A549 (cell line): ENCODE results near the gene MAGEB1. TPM values are rescaled to one million over a fixed set of nuclear protein-coding genes. Genes with fewer than 3 reads are reported as not detected.
A peak's percentile ranks its signal among the peaks of the same experiment; 100 is the strongest.

Source experiments
- ATAC-seq, 2 experiments: fragments of 200-7000 bp in 1 of 2; fragments of >200 bp in 1 of 2; cut with Nextera tagmentation in 1 of 2; cut with Tn5 transposase in 1 of 2; 3 replicates each; pipeline versions ENCODE4 v1.8.0 to v1.9.1; 2018 to 2020; ENCODE audit warnings: mild to moderate bottlenecking in 1 of 2, moderate library complexity in 1 of 2
- CTCF ChIA-PET: fragments of 300-600 bp; sonication (Branson Sonifier 250); formaldehyde crosslinking; extraction: SDS; loops from one replicate; lab custom pipeline; 2021; ENCODE audit warnings: antibody characterized with exemption, inconsistent platforms; lab: Yijun Ruan, JAX
- POLR2A ChIA-PET: fragments of 350-600 bp; formaldehyde crosslinking; extraction: SDS; loops from one replicate; lab custom pipeline; 2021; ENCODE audit warnings: antibody characterized with exemption, inconsistent platforms; lab: Yijun Ruan, JAX
- DNase-seq, 2 experiments: peaks; one replicate each; pipeline versions ENCODE4 v3.0.0 to v3.0.0-alpha.2; 2011 to 2016; ENCODE audit warnings: low read depth in 1 of 2, low spot score in 1 of 2
- FAIRE-seq: peaks from 2 replicates; lab custom pipeline; 2011; peaks lifted over from hg19 to GRCh38; lab: Jason Lieb, UNC
- H3K27ac ChIP-seq, 2 experiments: fragments of >200 bp; sonication (Bioruptor Twin); formaldehyde crosslinking; 3 replicates each; pipeline ENCODE4 v1.5.1; 2016 to 2017
- H3K4me1 ChIP-seq: fragments of >200 bp; sonication (Bioruptor Twin); formaldehyde crosslinking; 3 replicates; pipeline ENCODE4 v1.6.1; 2016
- H3K4me2 ChIP-seq: fragments of >200 bp; sonication (Bioruptor Twin); formaldehyde crosslinking; 3 replicates; pipeline ENCODE4 v1.6.1; 2016
- H3K4me3 ChIP-seq: fragments of >200 bp; sonication (Bioruptor Twin); formaldehyde crosslinking; 3 replicates; pipeline ENCODE4 v1.5.1; 2016
- H3K9me3 ChIP-seq: fragments of >200 bp; sonication (Bioruptor Twin); formaldehyde crosslinking; 3 replicates; pipeline ENCODE4 v1.6.1; 2016
- CHD2 ChIP-seq: fragments of 150-350 bp; IDR thresholded peaks from 2 replicates; pipeline ENCODE4 v1.6.1; 2014; ENCODE audit warnings: low read length; ENCODE audit not compliant: partially characterized antibody
- RCOR1 ChIP-seq: fragments of 150-350 bp; IDR thresholded peaks from 2 replicates; pipeline ENCODE4 v1.6.1; 2014; ENCODE audit warnings: antibody characterized with exemption, low read length, low read depth
- SMC3 ChIP-seq: fragments of >200 bp; sonication (Bioruptor Twin); formaldehyde crosslinking; IDR thresholded peaks from 3 replicates; pipeline ENCODE4 v1.6.1; 2018; ENCODE audit warnings: inconsistent platforms
- WGBS: methylation state at CpG from one replicate; pipeline ENCODE4 v1.1.6; 2017; ENCODE audit errors: missing lambda C conversion rate; 5-methylcytosine and 5-hydroxymethylcytosine counted together
- polyA plus RNA-seq, 4 experiments: library from polyadenylated mRNA; depleted of rRNA in 3 of 4; stranded (reverse); fragments of >200 nt; fragmentation: RNase III in 1 of 4; extraction: RNeasy Plus Mini Kit Qiagen cat#74134 plus additional on column Dnase treatment in 1 of 4; gene quantifications; 2 replicates in 3 of 4; 3 replicates in 1 of 4; pipeline ENCODE4 v1.2.3, GENCODE V29; 2011 to 2017
- TF ChIP-seq, protein P1 (sequence below): fragments of >200 bp; sonication (Bioruptor Twin); formaldehyde crosslinking; IDR thresholded peaks from 3 replicates; pipeline ENCODE4 v1.6.1; 2016
- TF ChIP-seq, protein P2 (sequence below): IDR thresholded peaks from 2 replicates; pipeline ENCODE4 v1.6.1; 2012; ENCODE audit warnings: low read depth, borderline replicate concordance
- TF ChIP-seq, protein P3 (sequence below): fragments of >200 bp; sonication (Bioruptor Twin); formaldehyde crosslinking; IDR thresholded peaks from 3 replicates; pipeline ENCODE4 v1.5.1; 2016

MAGEB1 gene
- polyA plus RNA-seq, 2 of the 4 experiments (the other 2 are of a cell fraction), result not detected

DNA sequence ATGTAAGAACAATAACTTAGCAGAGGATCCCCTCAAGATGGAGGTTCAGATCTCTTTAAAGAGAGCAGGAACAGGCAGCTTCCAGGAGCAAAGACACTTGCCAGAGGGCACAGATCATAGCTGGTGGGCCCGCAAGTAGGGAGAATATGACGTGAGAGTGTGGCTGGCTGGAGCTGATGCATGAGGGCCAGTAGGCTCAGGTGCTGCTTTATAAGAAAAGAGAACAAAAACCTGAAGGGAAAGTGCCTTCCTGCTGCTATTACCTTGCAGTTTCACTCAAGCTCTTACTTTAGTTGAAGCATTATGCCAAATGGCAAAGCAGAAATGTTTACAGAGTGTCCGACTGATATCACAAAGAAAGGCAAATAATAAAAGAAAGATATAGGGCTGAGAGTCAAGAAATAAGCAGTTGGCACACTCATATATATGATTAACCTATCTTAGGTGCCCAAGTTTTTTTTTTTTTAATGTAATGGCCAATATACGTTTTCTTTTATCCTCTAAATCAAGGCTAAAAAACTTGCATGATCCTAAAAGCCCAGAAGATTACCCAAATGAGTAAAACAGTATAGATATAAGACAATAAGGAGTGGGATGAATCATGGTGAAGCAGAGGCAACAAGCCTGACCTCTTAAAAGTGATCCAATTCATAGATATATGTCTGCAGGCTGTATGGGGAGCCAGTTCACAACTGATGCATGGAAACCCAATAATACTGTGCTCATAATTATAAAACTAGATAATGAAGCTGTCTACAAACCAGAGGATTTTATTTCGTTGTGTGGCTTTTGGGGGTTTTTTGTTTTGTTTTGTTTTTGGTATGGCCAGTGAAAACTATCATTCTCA lies 49.7 kb downstream of the MAGEB1 start:
- ATAC-seq, result no peak
- H3K4me2 ChIP-seq, result peak overlapping the region; percentile 25; the same call in 2 of the 3 replicates
- no peak for DNase-seq
- peak; percentile 93 for FAIRE-seq
- no peak overlapping the region; a peak in 1 of 6 replicates for H3K27ac ChIP-seq
- WGBS, result 34% methylated on average over 5 of the region's 5 CpGs
- POLR2A ChIA-PET, result no interaction called here
- TF ChIP-seq, protein P1, sequence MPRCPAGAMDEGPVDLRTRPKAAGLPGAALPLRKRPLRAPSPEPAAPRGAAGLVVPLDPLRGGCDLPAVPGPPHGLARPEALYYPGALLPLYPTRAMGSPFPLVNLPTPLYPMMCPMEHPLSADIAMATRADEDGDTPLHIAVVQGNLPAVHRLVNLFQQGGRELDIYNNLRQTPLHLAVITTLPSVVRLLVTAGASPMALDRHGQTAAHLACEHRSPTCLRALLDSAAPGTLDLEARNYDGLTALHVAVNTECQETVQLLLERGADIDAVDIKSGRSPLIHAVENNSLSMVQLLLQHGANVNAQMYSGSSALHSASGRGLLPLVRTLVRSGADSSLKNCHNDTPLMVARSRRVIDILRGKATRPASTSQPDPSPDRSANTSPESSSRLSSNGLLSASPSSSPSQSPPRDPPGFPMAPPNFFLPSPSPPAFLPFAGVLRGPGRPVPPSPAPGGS, result no peak
- TF ChIP-seq SMC3, result no peak
- no peak for TF ChIP-seq CHD2
- TF ChIP-seq, all 56 proteins: peak for 0
- Histone ChIP-seq H3K9me3 (no peaks in the 10 kb centered on the region; the same call in 2 of the 3 replicates), H3K4me3 (no peak overlapping the region), H3K4me1 (peaks cover 18% of the 10 kb centered on the region)
- CTCF ChIA-PET, result interaction anchor here (2.8 kb wide), 1 partner anchor 11 kb away, joined by 11 read pairs; no protein-coding TSS in a partner anchor

DNA sequence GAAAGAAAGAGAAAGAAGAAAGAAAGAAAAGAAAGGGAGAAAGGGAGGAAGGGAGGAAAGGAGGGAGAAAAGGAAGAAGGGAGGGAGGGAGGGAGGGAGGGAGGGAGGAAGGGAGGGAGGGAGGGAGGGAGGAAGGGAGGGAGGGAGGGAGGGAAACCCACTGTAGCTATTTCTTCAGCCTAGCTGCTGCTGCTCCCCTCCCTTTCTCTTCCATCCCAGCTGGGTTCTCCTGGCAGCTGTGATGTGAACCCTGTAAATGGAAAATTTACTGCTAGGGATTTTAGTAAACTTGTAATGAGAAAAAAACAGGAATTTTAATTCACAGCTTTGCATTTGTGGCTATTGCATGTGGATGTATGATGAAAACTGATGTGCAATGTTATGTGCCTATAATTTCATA lies 54.3 kb downstream of the MAGEB1 start:
- no peaks in the 10 kb centered on the region for H3K9me3 ChIP-seq
- peak; percentile 59 for FAIRE-seq
- POLR2A ChIA-PET, result no interaction called here
- no peak overlapping the region; the same call in 2 of the 3 replicates for H3K4me3 ChIP-seq
- CTCF ChIA-PET, result no interaction called here
- no peak for DNase-seq
- TF ChIP-seq RCOR1, result no peak
- TF ChIP-seq, protein P2, sequence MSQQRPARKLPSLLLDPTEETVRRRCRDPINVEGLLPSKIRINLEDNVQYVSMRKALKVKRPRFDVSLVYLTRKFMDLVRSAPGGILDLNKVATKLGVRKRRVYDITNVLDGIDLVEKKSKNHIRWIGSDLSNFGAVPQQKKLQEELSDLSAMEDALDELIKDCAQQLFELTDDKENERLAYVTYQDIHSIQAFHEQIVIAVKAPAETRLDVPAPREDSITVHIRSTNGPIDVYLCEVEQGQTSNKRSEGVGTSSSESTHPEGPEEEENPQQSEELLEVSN, result no peak
- TF ChIP-seq, protein P3, sequence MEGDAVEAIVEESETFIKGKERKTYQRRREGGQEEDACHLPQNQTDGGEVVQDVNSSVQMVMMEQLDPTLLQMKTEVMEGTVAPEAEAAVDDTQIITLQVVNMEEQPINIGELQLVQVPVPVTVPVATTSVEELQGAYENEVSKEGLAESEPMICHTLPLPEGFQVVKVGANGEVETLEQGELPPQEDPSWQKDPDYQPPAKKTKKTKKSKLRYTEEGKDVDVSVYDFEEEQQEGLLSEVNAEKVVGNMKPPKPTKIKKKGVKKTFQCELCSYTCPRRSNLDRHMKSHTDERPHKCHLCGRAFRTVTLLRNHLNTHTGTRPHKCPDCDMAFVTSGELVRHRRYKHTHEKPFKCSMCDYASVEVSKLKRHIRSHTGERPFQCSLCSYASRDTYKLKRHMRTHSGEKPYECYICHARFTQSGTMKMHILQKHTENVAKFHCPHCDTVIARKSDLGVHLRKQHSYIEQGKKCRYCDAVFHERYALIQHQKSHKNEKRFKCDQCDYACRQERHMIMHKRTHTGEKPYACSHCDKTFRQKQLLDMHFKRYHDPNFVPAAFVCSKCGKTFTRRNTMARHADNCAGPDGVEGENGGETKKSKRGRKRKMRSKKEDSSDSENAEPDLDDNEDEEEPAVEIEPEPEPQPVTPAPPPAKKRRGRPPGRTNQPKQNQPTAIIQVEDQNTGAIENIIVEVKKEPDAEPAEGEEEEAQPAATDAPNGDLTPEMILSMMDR, result no peak
- peak in 1 of 2 experiments; percentile 5; a peak in 1 of 6 replicates for ATAC-seq
- peaks cover 60% of the 10 kb centered on the region for H3K4me1 ChIP-seq
- peak overlapping the region; percentile 84 to 88 for H3K27ac ChIP-seq
- H3K4me2 ChIP-seq, result peak overlapping the region; percentile 76

Other genes with a start within 250 kb of the MAGEB1 start
- 0.04 and 0.07 TPM in 2 replicates for gene MAGEB2, start 31.6 kb upstream of the MAGEB1 start, polyA plus RNA-seq (2011; rRNA removed)
- gene MAGEB2, start 31.6 kb upstream of the MAGEB1 start, polyA plus RNA-seq (2017; fragmentation: RNase III; extraction: RNeasy Plus Mini Kit Qiagen cat#74134 plus additional on column Dnase treatment), result not detected in 3 replicates
- gene MAGEB3, start 16.5 kb upstream of the MAGEB1 start, polyA plus RNA-seq (2011; rRNA removed), result not detected in 2 replicates
- not detected in 3 replicates for gene MAGEB3, start 16.5 kb upstream of the MAGEB1 start, polyA plus RNA-seq (2017; fragmentation: RNase III; extraction: RNeasy Plus Mini Kit Qiagen cat#74134 plus additional on column Dnase treatment)
- gene MAGEB4, start 5.1 kb upstream of the MAGEB1 start, polyA plus RNA-seq (2011; rRNA removed), result not detected in 2 replicates
- not detected in 3 replicates for gene MAGEB4, start 5.1 kb upstream of the MAGEB1 start, polyA plus RNA-seq (2017; fragmentation: RNase III; extraction: RNeasy Plus Mini Kit Qiagen cat#74134 plus additional on column Dnase treatment)
- gene NR0B1, start 62.2 kb downstream of the MAGEB1 start, polyA plus RNA-seq (2011; rRNA removed), result 26.6 and 30.0 TPM in 2 replicates
- 17.9 to 21.1 TPM (median 19.5 TPM) in 3 replicates for gene NR0B1, start 62.2 kb downstream of the MAGEB1 start, polyA plus RNA-seq (2017; fragmentation: RNase III; extraction: RNeasy Plus Mini Kit Qiagen cat#74134 plus additional on column Dnase treatment)